H1 (cell line): ENCODE data around the gene OLFML2B. TPM values are rescaled to one million over a fixed set of nuclear protein-coding genes. Genes with fewer than 3 reads are reported as not detected.

ENCODE experiments used
- ATF2 ChIP-seq: IDR thresholded peaks from 2 replicates; pipeline ENCODE4 v1.6.1; 2012; ENCODE audit warnings: low read length, inconsistent platforms
- BRCA1 ChIP-seq: IDR thresholded peaks from 2 replicates; pipeline ENCODE4 v1.6.1; 2012; ENCODE audit warnings: low read depth, low read length, improper control_type of control experiment
- CHD2 ChIP-seq: IDR thresholded peaks from 2 replicates; pipeline ENCODE4 v1.6.1; 2012; ENCODE audit warnings: low read length, improper control_type of control experiment
- CHD7 ChIP-seq: fragments of 300-600 bp; sonication (generic); IDR thresholded peaks from 2 replicates; pipeline ENCODE4 v1.7.1; 2012; ENCODE audit warnings: low read length, moderate library complexity, mild to moderate bottlenecking, inconsistent platforms; ENCODE audit not compliant: insufficient replicate concordance
- JUN ChIP-seq: IDR thresholded peaks from 2 replicates; pipeline ENCODE4 v1.6.1; 2011; ENCODE audit warnings: low read depth, mild to moderate bottlenecking, improper control_type of control experiment, low read length
- PHF8 ChIP-seq: fragments of 200-600 bp; sonication (generic); conservative IDR thresholded peaks from 2 replicates; pipeline ENCODE4 v1.7.1; 2012; ENCODE audit warnings: low read depth, mild to moderate bottlenecking, inconsistent platforms, low read length, moderate library complexity
- POLR2A ChIP-seq, 2 experiments: IDR thresholded peaks; 1 replicate in 1 of 2; 2 replicates in 1 of 2; pipeline ENCODE4 v1.6.1; 2011; ENCODE audit warnings: low read depth in 2 of 2, low read length in 2 of 2, mild to moderate bottlenecking in 2 of 2; ENCODE audit errors: control extremely low read depth in 1 of 2
- RAD21 ChIP-seq, 2 experiments: IDR thresholded peaks in 1 of 2; conservative IDR thresholded peaks in 1 of 2; 2 replicates each; pipeline ENCODE4 v1.6.1; 2011; ENCODE audit warnings: low read depth in 2 of 2, low read length in 2 of 2, improper control_type of control experiment in 1 of 2, inconsistent platforms in 1 of 2, mild to moderate bottlenecking in 1 of 2, moderate library complexity in 1 of 2
- SP1 ChIP-seq: IDR thresholded peaks from 2 replicates; pipeline ENCODE4 v1.6.1; 2011; ENCODE audit warnings: low read depth, low read length
- SRF ChIP-seq: IDR thresholded peaks from 2 replicates; pipeline ENCODE4 v1.6.1; 2011; ENCODE audit warnings: mild to moderate bottlenecking, low read depth, low read length, moderate library complexity
- polyA plus RNA-seq, 7 experiments: library from polyadenylated mRNA; depleted of rRNA in 3 of 7; stranded (reverse) in 5 of 7; unstranded in 2 of 7; fragments of >200 nt in 5 of 7; fragments of 200-250 nt in 2 of 7; gene quantifications; 1 replicate in 5 of 7; 2 replicates in 1 of 7; 4 replicates in 1 of 7; pipeline versions ENCODE4 v1.2.1 to v1.2.3, GENCODE V29; 2011 to 2013; ENCODE audit warnings: missing spikeins in 2 of 7, mixed read lengths in 2 of 7
- total RNA-seq: library from RNA; stranded (reverse); fragmentation: NEBNext Ultra II Directional; extraction: Animal tissue kit (Norgen Biotek cat#: 25700); gene quantifications from 2 replicates; pipeline ENCODE4 v1.2.1, GENCODE V29; 2021

Gene OLFML2B
- total and polyA plus RNA-seq, 2 of the 8 experiments (the other 6 are each of a cell fraction or from before 2014, with no cell fraction given) = 6.5 to 10.4 TPM

- TF ChIP-seq CHD7 (no peak), SRF (no peak), ATF2 (no peak), RAD21 (IDR thresholded peaks at IDR 0.05 in 1 of 2, conservative IDR thresholded peaks at IDR 0.05 in 1 of 2; ENCODE audit: low read depth in 2 of 2, low read length in 2 of 2) (no peak), SP1 (no peak), PHF8 (no peak), BRCA1 (no peak), CHD2 (no peak), JUN (no peak), POLR2A (IDR thresholded peaks at IDR 0.05; ENCODE audit: control extremely low read depth in 1 of 2, low read depth in 2 of 2, low read length in 2 of 2) (no peak)
These were observed 53.6 kb downstream of the OLFML2B start (continued) for GRCh38 chr1:161970036-161970435.
